ENCODE data around the gene TEX48. TPM values are rescaled to one million over a fixed set of nuclear protein-coding genes. Genes with fewer than 3 reads are reported as not detected.

TEX48 gene
- total RNA-seq, 4 donors from 2014 or later, result not detected

GRCh38 chr9:114687034-114687433 is 5.0 kb upstream of the TEX48 start:
- no peak for TF ChIP-seq CTCF (IDR thresholded peaks at IDR 0.05; ENCODE audit: low read depth)

GRCh38 chr9:114685951-114686350 is 4.0 kb upstream of the TEX48 start:
- TF ChIP-seq CTCF (IDR thresholded peaks at IDR 0.05; ENCODE audit: low read depth), result no peak

GRCh38 chr9:114684036-114684435 is 2.0 kb upstream of the TEX48 start:
- TF ChIP-seq CTCF (IDR thresholded peaks at IDR 0.05; ENCODE audit: low read depth), result no peak

GRCh38 chr9:114682846-114683245 is 854 bp upstream of the TEX48 start:
- no peak for TF ChIP-seq CTCF (IDR thresholded peaks at IDR 0.05; ENCODE audit: low read depth)

- TF ChIP-seq CTCF (IDR thresholded peaks at IDR 0.05; ENCODE audit: low read depth), result no peak
Measured at GRCh38 chr9:114680259-114681001, 1.6 kb downstream of the TEX48 start.

- TF ChIP-seq CTCF (IDR thresholded peaks at IDR 0.05; ENCODE audit: low read depth), result no peak
Measured at GRCh38 chr9:114678795-114679194, 3.2 kb downstream of the TEX48 start.

DNA sequence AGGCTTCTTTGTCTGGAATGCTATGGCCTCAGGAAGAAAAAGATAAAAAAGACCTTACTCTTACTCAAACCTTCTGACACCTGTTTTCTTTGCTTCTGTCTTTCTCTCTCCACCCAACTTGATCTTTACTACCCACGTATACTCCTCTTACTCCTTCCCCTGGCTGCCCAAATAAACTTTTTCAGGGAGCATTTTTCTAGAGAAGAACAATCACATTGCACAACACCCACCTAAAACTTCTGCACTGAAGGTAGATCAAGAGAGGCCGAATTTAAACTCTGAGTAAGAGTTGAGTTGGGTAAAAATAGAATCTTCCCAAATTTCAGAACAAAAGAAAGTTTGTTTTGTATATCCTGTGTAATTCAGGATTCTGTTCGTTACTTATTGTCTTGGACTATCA is 3.9 kb downstream of the TEX48 start:
- TF ChIP-seq CTCF (IDR thresholded peaks at IDR 0.05; ENCODE audit: low read depth), result no peak
